GM18498 (cell line): Measurements from ENCODE around the gene COL27A1.

Experiments
- ATAC-seq: cut with Tn5 transposase; IDR thresholded peaks from one replicate; pipeline ENCODE4 v1.9.1; 2021; ENCODE audit warnings: mild to moderate bottlenecking, moderate library complexity; ENCODE audit not compliant: unreplicated experiment

COL27A1 gene

DNA sequence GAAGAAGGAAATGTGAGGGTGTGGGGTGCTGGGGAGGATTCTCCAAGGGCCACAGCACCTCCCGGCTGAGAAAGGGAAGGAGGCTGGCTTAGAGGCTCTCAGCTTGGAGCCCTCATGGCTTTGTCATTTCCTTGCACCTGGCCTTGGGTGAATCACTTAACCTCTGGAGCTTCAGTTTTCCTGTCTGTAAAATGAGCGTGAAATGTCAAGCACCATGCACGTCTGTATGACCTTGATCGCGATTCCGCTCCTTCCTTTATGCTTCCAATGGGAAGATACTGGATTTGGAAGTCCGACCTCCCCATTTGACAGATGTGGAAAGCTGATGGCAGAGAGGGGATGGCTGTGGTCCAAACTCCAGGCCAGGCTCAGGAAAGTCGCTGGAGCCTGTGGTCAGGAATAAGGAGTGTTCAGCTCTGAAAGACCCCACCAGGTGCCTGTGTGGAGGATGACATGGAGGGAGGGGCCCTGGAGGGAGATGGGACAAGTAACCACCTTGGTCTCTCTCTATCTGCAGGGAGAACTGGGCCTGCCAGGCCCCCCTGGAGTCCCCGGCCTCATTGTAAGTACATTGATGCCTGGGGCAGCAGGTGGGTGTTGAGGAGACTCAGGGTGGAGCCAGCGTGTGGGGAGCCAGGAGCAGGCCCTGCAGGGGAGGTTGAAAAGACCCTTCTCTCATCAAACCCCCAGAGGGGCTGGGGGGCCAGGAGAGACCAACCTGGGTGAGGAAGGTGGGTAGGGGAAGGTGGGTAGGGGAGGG, 66.5 kb downstream of the COL27A1 start:
- ATAC-seq = no peak

DNA sequence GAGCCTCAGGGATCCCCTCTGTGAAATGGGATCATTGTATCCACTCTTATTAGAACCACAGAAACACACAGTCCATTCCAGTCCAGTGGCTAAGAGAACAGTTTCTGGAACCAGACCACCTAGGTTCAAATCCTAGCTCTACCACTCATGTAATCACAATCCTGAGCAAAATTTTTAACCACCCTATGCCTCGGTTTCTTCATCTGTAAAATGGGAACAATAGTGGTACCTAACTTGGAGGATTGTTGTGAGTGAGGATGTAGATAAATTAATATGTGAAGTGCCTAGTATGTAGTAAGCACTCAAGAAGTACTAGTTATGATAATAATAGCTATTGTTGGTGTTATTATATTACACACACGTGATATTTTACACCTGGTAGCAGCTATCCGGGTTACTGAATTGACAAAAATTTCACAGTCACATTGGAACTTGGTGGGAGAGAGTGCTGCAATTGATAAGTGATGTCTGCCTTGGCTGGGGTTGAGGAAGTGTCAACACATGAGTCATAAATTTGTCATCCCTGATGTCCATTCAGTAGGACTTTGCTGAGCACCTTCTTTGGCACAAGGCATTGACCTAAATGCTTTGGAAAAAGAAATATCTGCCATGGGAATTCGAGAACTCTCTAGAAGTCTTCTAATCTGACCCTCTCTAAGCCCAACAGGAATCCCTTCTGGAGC, 68.4 kb downstream of the COL27A1 start:
- ATAC-seq = no peak

DNA sequence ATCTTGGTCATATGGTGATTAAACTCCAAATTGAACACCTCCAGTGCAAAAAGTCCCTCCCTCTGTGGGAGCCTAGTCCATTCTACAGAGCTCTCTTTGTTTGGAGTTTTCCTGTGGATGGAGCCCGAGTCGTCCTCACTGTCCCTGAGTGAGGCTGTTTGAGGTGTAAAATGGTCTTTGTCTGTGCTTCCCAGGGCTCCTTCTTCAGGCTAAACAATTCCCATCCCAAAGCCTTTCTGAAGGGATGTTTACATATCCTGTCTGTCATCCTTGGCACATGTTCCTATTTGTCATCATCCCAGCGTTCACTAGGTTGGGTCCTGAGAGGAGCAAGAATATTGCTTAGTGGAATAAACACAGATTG, 68.9 kb downstream of the COL27A1 start:
- no peak for ATAC-seq

DNA sequence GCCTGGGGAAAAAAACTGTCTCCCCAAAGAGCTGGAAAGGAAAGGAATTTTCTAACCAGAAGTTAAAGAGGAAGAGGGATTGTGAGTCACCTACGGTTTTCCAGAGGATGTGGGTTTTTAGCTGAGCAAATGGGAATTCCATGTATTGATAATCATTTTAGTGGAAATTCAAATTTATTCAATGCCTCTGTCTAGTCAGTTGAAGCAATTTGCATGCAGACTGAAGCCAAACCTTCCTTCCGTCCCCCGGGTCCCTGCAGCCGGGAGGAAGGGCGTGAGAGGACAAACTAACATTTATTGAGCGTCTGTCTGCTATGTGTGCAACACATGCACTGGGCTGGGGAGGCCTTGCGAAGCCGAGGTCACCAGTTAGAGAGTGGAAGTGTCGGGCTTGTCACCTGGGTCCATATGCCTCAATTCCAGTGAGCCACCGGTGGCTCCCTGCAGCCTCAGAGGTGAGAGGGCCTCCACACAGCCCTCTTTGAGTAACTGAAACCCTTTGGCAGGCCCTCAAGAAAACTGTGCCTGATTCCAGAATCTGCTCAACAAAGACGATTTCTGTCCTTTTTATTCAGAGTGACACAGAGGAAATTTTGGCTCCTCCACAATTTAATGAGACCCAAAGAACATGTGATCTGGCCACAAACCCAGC, 70.3 kb downstream of the COL27A1 start:
- no peak for ATAC-seq

DNA sequence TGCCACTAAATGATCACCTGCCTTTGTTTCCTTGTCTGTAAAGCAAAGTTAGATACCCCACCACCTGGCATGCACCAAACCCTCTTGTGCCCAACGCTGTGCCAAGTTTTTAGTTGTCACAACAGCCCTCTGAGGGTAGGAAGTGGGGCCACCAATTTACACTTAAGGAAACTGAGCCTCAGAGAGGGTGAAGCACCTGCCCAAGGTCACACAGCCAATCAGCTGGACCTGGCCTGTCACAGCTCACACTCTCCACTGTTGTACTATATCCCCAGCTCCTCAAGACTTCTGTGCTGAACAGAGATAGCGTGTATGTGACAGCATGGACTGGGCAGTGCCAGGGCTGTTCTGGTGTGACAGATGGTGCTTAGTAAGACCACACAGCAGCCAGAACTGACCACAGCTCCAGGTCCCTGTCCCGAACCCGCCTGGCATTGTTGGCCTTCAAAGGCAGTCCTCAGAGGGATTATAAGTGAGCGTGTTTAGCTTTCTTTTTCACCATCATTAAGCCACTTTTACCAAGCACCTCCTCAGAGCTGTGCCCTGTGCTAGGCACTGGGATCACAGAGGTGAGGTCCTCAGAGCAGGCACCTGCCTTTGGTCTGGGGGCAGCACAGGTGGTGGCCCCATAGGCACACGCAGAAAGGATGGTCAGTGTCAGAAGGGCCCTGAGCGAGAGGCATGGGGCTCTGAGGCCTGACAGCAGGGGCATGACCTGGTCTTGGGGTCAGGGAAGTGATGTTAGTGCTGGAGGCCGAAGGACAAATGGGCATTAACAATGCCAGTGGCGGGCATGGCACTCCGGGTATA, 71.1 kb downstream of the COL27A1 start:
- no peak for ATAC-seq

DNA sequence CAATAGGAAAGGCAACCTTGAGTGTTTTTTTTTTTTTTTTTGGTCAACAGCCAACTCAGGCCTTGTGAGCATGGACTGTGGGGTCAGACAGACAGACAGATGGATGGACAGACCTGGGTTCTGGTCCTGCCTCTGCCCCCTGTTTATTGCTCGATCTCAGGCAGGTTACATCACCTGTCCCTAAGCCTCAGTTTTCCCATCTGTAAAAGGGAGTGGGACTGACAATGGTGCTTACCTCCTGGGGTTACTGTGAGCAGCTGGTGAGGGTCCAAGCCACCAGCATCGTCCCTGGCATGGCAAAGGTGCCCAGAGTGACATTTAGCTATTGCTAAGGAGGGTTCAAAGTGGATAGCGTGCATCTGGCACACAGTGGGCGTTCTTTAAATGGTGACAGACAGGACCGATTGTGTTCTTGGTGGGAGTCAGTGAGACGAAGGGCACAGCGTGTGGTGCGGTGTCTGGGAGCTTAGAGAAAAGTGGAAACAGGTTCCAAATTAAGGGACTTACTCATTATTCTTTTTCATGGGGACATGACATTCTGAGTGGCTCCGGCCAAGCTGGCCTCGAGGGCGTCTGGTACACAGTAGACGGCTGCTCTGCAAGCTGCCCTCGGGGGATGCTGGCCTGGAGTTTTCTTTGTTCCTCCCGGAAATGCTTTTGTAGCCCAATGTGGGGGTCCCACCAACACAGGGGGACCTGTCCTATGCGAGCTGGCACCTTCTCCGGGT, 72.1 kb downstream of the COL27A1 start:
- ATAC-seq = no peak

DNA sequence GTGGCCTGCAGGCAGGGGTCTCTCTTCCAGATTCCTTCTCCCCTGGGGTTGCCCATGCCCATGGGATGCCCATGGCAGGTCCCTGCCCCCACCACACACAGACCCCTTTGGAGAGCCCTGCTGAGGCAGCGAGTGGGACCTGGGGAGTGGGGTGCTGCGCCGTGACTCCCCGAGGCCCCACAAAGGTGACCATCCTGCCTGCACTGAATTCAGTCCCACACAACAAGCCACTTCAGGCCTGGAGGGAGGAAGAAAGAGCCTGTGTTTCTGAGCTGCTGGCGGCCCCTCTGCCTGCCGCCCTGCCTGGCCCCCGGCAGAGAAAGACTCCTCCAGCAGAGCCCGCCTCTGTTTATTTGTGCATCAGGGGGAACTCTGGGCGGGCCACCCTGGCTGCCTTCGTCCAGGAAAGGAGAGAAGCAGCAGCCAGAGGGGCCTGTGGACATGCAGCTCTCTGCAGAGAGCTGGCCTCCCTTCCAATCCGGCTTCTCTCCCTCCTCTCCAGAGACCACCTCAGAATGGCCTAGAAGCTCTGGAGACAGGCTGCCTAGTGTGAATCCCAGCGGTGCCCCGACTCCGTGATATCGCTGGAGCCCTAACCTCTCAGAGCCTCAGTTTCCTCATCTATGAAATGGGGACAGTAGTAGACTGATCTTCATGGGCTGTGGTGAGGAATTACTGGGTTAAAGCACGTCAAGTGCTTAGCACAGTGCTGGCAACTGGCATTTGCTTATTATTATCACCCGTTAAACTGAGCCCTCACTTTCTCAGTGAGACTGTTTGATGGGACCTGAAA, 72.9 kb downstream of the COL27A1 start:
- no peak for ATAC-seq

DNA sequence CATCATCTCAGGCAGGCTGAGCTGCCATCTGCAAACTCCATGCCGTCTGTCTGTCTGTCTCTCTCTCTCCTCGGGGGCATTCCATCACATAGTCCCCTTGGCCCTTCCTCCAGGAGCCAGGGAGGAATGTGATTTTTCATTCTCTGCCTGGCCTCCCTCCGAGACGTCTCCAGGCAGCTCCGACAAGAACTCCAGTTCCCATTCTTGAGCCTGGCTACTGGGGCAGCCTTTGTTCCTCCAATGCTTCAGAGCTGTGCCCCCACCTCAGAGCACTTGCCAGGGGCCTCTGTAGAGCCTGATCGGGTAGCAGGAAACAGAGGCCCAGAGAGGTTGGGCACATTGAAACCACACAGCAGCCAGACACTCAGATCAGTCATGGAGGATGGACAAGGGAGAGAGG, 74.0 kb downstream of the COL27A1 start:
- no peak for ATAC-seq

DNA sequence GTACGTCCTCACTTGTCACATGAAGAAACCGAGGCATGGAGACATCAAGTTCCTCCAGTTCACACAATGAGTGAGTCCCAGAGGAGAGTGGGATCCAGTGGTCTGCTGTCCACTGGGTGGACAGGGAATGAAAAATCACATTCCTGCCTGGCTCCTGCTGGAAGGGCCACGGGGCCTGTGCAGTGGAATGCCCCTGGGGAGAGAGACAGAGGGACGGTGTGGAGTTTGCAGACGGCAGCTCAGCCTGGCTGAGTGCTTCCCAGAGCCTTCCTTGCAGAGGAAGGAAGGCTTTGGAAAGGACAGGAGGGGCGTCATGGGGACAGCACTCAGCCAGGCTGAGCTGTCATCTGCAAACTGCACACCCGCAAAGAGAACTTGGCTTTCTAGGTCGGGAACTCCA, 74.7 kb downstream of the COL27A1 start:
- ATAC-seq = no peak

DNA sequence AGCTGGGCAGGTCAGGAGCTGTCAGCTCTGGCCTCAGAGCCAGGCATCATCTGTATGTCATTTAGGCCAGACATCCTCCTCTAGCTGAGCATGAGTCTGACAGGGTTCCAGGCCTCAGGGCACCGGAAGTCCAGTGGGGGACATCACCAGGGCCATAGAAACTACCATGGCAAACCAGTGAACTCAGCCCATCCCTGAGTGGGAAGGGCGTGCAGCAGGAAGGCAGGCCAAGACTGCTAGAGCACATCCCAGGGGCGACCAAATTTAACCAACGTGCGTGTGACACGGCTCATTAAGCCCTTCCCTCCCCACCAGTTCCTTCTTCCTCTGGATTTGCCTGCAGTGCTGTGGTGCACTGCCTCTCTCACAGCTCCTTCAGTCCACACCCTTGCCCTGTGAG, 75.9 kb downstream of the COL27A1 start:
- ATAC-seq = no peak

DNA sequence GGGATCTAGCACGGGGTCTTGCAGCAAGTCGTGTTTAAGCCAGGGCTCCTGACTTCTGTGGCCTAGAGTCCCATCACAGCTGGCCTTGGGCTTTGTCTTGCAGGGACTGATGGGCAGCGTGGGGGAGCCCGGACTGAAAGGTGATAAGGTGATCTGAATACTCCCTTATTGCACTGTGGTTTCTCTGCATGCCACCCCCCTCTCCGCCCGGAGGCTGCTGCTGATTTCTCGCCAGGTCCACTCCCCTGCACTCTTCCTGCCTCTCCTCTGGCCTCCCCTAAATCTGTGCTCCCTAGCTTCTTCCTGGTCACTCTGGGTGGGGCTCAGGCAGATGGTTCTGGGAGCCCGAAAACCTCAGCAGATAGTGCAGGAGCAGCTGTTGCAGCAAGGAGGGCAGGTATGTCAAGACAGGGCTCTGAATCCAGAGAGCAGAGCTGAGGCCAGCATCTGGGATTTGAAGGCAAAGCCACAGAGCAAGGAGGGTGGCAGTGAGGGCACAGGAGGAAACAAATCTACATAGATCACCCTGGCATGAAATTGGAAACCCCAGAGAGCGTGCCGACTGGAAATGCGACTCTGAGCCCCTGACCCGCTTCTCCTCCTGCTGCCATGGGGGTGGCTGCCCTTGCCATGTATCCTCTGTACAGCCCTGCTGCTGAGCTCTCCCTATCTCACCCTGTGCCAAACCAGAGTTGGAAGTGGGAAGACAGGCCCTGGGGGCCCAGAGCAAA, 76.5 kb downstream of the COL27A1 start:
- no peak for ATAC-seq

DNA sequence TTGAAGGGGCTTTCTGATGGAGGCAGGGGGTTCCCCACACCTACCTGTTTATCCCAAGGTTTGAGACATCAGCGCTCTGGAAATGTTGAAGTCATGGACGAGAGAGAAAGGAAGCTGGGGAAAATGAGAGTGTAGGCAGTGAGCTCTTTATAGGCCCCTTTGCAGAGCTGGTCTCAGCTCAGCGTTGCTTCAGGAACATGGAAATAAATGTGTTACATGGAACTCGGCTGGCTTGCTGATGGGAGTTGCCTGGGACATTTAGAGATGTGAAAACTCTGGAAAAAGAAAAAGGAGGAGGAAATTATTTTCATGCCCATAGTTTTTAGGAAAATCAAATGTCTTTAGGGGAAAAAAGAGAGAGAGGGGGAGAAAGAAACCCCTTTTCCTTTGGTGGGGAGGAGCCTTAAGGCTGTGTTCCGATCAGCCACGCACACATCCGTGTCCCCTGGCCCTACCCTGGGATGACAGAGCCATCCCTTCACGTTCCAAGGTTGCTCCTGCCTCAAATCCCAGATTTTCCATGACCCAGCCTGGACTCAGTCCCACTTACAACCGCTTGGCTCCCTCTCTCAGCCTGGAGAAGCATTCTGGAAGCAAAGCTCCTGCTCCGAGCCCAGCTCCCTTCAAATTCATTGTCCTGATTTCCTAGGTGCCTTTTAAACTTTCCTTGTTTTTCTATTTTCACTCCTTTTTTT, 78.3 kb downstream of the COL27A1 start:
- no peak for ATAC-seq

DNA sequence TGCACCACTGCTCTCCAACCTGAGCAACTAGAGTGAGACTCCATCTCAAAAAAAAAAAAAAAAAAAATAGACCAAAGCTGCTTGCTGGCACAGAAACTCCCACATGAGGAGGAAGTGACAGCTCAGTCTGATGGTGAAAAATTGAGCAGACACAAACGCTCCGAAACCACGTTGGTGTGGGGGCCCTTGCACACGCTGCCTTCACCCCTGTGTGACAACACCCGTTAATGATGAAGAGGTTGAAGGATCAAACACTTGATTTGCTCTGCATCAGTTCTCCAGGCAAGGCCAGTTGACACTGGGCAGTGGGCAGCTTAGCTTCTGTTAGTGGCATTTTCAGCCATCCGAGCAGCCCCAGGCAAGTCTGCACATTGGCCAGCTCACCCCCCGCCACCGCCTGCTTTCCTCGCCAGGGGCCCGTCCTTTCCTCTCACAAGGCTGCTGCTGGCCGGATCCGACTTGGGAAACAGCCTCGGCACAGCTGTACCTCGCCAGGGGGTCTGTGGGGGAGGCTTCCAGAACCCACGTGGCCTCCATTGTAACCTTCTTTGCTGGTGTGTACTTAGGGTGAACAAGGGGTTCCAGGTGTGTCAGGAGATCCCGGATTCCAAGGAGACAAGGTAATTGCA, 79.8 kb downstream of the COL27A1 start:
- no peak for ATAC-seq

DNA sequence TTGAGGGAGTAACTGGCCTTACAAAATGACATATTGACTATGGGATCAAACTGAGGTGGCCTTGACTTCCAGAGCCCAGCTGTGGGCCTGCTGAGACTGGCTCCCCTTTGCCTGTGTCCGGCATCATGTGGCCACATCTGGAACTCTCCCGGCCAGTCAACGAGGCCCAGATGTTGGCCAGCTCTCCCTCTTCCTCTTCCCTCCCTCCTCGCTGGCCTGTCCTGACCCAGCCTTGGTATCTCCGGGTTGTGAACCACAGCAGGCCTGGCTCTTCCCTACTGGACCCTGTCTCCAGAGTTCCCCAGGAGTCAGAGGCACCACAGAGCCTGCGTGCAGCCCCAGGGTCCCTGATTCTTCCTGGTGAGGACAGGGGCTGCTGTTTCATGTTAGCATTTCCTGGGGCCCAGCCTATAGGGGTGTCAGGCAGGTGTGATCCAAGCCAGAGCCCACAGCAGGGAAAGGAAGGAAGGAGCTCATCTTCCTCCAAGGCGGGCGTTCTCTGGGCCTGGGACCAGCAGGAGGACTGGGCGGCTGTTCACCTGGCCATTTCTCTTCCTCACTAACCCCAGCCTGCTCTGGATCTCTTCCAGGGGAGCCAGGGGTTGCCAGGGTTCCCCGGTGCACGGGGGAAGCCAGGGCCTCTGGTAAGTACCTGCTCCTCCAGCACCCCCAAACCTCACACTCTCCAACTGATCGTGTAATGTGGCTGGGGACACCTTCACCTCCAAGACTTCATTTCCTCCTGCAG, 81.2 kb downstream of the COL27A1 start:
- ATAC-seq = no peak

DNA sequence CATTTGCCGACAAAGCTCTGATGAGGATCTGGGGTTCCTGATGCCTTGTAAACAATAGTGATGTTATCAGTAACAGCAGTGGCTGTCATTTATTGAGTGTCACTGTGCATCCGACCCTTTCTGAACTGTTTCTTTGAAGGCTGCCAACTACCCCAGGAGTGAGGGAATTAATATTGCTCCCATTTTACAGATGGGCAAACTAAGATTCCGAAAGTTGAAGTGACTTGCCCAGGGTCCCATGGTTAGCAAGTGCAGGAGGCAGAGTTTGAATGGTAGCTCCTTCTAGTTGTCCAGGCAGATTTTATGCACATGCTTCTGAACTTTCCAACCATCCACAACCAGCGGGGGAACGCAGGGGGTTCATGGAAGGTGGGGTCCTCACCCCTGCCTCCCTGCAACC, 81.9 kb downstream of the COL27A1 start:
- ATAC-seq = no peak

DNA sequence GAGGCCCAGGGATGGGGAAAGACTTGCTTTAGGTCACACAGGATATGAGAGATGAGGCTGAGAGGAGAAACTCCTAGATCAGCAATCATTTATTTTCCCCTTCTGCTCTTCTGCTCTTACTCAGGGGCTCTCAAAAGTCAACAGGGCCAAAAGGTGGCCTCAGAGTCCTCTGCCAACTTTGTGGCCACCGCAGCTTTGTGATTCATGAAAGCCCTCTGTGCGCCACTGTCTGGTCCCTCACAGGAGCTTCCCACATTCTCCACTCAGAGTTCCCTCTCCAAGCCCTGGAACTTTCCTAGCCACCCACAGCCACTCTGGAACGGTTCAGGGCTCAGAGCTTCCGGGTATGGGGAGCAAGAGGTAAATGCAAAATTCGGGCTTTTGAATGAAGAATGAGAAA, 82.4 kb downstream of the COL27A1 start:
- no peak for ATAC-seq

DNA sequence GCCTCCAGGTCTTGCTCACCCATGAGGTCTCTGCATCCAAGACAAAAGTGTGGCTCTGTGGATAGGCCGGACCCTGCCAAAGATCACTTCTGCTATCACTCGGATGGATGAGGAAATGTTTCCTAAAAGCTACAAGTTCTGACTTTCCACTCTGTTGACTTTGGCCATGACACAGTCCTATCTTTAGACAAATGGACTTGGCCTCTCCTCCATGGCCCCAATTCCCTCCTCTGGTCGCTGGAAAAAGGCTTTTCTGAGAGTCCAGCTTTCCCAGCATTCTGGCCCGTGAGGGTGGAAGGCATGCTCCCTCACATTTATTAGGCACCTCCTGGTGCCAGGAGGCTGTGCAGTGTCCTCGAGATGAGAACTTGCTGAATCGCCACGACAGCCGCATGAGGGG, 83.1 kb downstream of the COL27A1 start:
- ATAC-seq = no peak
